Lung (tissue), 12 donors: ENCODE results near the gene GORASP1. TPM values are rescaled to one million over a fixed set of nuclear protein-coding genes. Genes with fewer than 3 reads are reported as not detected.
A peak's percentile ranks its signal among the peaks of the same experiment; 100 is the strongest.

Experiments
- ATAC-seq: fragments of 200-7000 bp; cut with Tn5 transposase; one replicate; pipeline ENCODE4 v1.9.1; 2020; ENCODE audit warnings: moderate number of reproducible peaks; ENCODE audit not compliant: insufficient read depth, low FRiP score
- DNase-seq, 3 donors: peaks; one replicate each; pipeline ENCODE4 v3.0.0-alpha.2; 2013 to 2017
- H3K27ac ChIP-seq, 2 donors: one replicate each; pipeline ENCODE4 v1.5.1; 2013; ENCODE audit warnings: mild to moderate bottlenecking in 2 of 2, moderate library complexity in 2 of 2, control low read depth in 1 of 2, inconsistent platforms in 1 of 2, low read depth in 1 of 2, low read length in 1 of 2
- H3K27me3 ChIP-seq, 3 donors: one replicate each; pipeline ENCODE4 v1.5.1; 2013; ENCODE audit warnings: low read length in 2 of 3; ENCODE audit not compliant: control insufficient read depth in 3 of 3, insufficient read depth in 3 of 3
- H3K36me3 ChIP-seq, 4 donors: one replicate each; pipeline ENCODE4 v1.5.1; 2013; ENCODE audit warnings: low read length in 4 of 4, mild to moderate bottlenecking in 1 of 4, moderate library complexity in 1 of 4; ENCODE audit not compliant: control insufficient read depth in 4 of 4, insufficient read depth in 4 of 4
- H3K4me1 ChIP-seq, 5 donors: one replicate each; pipeline ENCODE4 v1.5.1; 2013; ENCODE audit warnings: low read length in 5 of 5, mild to moderate bottlenecking in 2 of 5, moderate library complexity in 1 of 5; ENCODE audit not compliant: control insufficient read depth in 5 of 5, insufficient read depth in 5 of 5
- H3K4me3 ChIP-seq: one replicate; pipeline ENCODE4 v1.5.1; 2013; ENCODE audit warnings: mild to moderate bottlenecking, control low read depth, moderate library complexity
- H3K9ac ChIP-seq, 2 donors: one replicate each; pipeline ENCODE4 v1.5.1; 2013; ENCODE audit warnings: low read length in 2 of 2, control low read depth in 1 of 2; ENCODE audit not compliant: insufficient read depth in 1 of 2
- H3K9me3 ChIP-seq, 4 donors: one replicate each; pipeline ENCODE4 v1.5.1; 2013; ENCODE audit warnings: low read length in 3 of 4, mild to moderate bottlenecking in 1 of 4, moderate library complexity in 1 of 4; ENCODE audit not compliant: control insufficient read depth in 4 of 4, insufficient read depth in 3 of 4
- WGBS, 2 donors: extraction: QIAGEN DNeasy Blood & Tissue Kit; methylation state at CpG; one replicate each; pipeline ENCODE4 v1.1.7; 2013; 5-methylcytosine and 5-hydroxymethylcytosine counted together
- polyA plus RNA-seq, 2 donors: library from polyadenylated mRNA; stranded (reverse); fragments of 200-250 nt; gene quantifications; one replicate each; pipeline ENCODE4 v1.2.1, GENCODE V29; 2013
- total RNA-seq, 2 donors: library from RNA; depleted of rRNA in 1 of 2; stranded (reverse); fragments of >200 nt in 1 of 2; gene quantifications; one replicate each; pipeline ENCODE4 v1.2.1, GENCODE V29; 2014 to 2021
- TF ChIP-seq, protein P1 (sequence below): IDR thresholded peaks from 2 replicates; pipeline ENCODE4 v1.5.1; 2012; ENCODE audit warnings: mild to moderate bottlenecking; ENCODE audit errors: control extremely low read depth, extremely low read depth
- donor health status: control.
- donor health status: control.
- donor health status: Bipolar disorder and iron deficiency.
- donor health status: healthy.
- donor health status: DM: yes; HTN: yes; CAD: no.

GORASP1 gene
- total and polyA plus RNA-seq, 4 donors = 28.7 to 71.1 (median 48.5) TPM

- Histone ChIP-seq H3K9me3 (no peaks in the 10 kb centered on the region), H3K27ac (no peak overlapping the region), H3K4me1 (peaks cover 7 to 22% (median 15%) of the 10 kb centered on the region in 5 donors), H3K9ac (peak overlapping the region in 1 of 2 donors; percentile 11), H3K4me3 (no peak overlapping the region), H3K36me3 (peaks cover 3 to 32% (median 8%) of the 10 kb centered on the region in 4 donors), H3K27me3 (no peaks in the 10 kb centered on the region)
- 74 to 86% methylated on average over 4 of the region's 4 CpGs for WGBS, 2 donors
- ATAC-seq (no peak), DNase-seq (no peak)
- TF ChIP-seq, protein P1, sequence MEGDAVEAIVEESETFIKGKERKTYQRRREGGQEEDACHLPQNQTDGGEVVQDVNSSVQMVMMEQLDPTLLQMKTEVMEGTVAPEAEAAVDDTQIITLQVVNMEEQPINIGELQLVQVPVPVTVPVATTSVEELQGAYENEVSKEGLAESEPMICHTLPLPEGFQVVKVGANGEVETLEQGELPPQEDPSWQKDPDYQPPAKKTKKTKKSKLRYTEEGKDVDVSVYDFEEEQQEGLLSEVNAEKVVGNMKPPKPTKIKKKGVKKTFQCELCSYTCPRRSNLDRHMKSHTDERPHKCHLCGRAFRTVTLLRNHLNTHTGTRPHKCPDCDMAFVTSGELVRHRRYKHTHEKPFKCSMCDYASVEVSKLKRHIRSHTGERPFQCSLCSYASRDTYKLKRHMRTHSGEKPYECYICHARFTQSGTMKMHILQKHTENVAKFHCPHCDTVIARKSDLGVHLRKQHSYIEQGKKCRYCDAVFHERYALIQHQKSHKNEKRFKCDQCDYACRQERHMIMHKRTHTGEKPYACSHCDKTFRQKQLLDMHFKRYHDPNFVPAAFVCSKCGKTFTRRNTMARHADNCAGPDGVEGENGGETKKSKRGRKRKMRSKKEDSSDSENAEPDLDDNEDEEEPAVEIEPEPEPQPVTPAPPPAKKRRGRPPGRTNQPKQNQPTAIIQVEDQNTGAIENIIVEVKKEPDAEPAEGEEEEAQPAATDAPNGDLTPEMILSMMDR = no peak
These were observed 4.1 kb downstream of the GORASP1 start for GRCh38 chr3:39103324-39103693.

- Histone ChIP-seq H3K4me1 (peaks cover 7 to 20% (median 11%) of the 10 kb centered on the region in 5 donors), H3K9me3 (no peaks in the 10 kb centered on the region), H3K9ac (no peak overlapping the region), H3K36me3 (peaks cover 3 to 38% (median 10%) of the 10 kb centered on the region in 4 donors), H3K27ac (peak overlapping the region in 1 of 2 donors; percentile 1), H3K4me3 (no peak overlapping the region), H3K27me3 (no peaks in the 10 kb centered on the region)
- WGBS, 2 donors = 97 to 98% methylated on average over 8 of the region's 8 CpGs
- TF ChIP-seq, protein P1 = no peak
- no peak for DNase-seq
- ATAC-seq = no peak
These were observed 4.7 kb downstream of the GORASP1 start for GRCh38 chr3:39102504-39103323.

DNA sequence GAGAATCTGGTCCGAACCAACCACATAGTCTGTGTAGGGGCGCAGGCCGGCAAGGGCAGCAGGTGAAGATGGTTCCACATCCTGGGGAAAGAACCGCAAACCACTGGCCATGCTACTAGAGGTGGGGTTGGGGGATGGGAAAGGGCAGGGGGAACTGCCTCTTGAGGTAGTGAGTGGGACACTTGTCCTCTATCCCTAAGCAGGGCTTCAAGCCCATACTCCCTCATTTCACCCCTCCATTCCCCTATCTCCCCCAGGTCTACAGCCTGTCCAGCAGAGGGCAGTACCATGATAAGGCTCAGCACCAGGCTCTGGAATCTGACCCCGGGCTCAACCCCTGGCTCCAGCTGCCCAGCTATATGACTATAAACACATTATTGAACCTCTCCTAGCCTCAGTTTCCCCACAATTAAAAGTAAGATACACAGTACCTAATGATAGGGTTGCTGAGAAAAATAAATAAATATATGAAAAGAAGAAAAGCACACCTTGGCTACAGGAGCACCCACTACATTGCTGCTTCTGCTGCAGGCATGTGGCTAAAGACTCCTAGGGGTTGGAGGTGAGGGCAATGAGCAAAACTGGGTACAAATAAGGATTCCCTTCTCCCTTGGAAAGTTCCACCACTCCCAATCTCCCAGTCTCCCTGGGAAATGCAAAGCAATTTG, 6.3 kb downstream of the GORASP1 start:
- ATAC-seq = no peak
- Histone ChIP-seq H3K36me3 (peaks cover 6 to 51% (median 11%) of the 10 kb centered on the region in 4 donors), H3K27me3 (no peaks in the 10 kb centered on the region), H3K4me3 (no peak overlapping the region), H3K4me1 (peaks cover 4 to 20% (median 7%) of the 10 kb centered on the region in 5 donors), H3K9ac (no peak overlapping the region), H3K9me3 (no peaks in the 10 kb centered on the region), H3K27ac (no peak overlapping the region)
- WGBS, 2 donors = 82 to 84% methylated on average over 5 of the region's 5 CpGs
- DNase-seq = peak in 2 of 3 donors; percentile 6 to 16
- TF ChIP-seq, protein P1 = peak; percentile 42
